ENCODE measurements around the gene ATP12A. TPM values are rescaled to one million over a fixed set of nuclear protein-coding genes. Genes with fewer than 3 reads are reported as not detected.
"Not testable (repeated sequence)": the region's sequence is repeated elsewhere in the genome, so short reads cannot be mapped to it uniquely, and the experiment has no call there.

ATP12A gene
- polyA plus RNA-seq, 2 of the 4 experiments (the other 2 are of a cell fraction): not detected

DNA sequence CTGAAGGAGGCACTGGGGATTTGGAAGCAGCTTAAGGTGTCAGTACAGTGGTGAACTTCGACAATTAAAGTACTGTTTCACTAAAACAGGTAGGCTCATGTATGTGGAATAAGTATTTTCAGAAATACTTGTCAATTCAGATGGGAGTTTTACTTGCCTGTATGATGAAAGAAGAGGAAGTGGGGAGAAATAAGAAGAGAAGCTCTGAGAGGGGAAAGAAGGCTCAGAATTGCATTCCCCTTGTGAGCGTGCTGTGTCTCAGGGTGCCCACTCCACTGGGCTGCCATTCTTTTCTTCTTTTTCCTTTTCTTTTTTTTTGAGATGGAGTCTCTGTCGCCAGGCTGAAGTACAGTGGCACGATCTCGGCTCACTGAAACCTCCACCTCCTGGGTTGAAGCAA is 45.2 kb downstream of the ATP12A start:
- H3K9me3 ChIP-seq: no peaks in the 10 kb centered on the region
- H3K4me1 ChIP-seq: no peaks in the 10 kb centered on the region
- H3K4me3 ChIP-seq: no peak overlapping the region
- POLR2A ChIA-PET: no interaction called here
- FAIRE-seq (no peak), DNase-seq (ENCODE audit: low read depth in 1 of 2, low spot score in 1 of 2) (no peak), ATAC-seq (no peak)
- CTCF ChIA-PET: interaction anchor here (0.7 to 1.4 kb wide), 3 partner anchors 11 to 159 kb away, joined by 3 read pairs; no protein-coding TSS in a partner anchor
- no peak overlapping the region for H3K27ac ChIP-seq
- WGBS (ENCODE audit: missing lambda C conversion rate): 17% methylated on average over 5 of the region's 5 CpGs
- TF ChIP-seq HOXA7 (CRISPR knock-in tag; IDR thresholded peaks at IDR 0.05): no peak
- no peak for TF ChIP-seq FOXS1 (CRISPR knock-in tag; IDR thresholded peaks at IDR 0.05)
- TF ChIP-seq KDM1A (IDR thresholded peaks at IDR 0.05; ENCODE audit: low read depth): no peak
- no peak for TF ChIP-seq NR3C1 (IDR thresholded peaks at IDR 0.05)
- TF ChIP-seq NFE2L2 (conservative IDR thresholded peaks at IDR 0.05; ENCODE audit: low read length): no peak
- TF ChIP-seq, protein P1, sequence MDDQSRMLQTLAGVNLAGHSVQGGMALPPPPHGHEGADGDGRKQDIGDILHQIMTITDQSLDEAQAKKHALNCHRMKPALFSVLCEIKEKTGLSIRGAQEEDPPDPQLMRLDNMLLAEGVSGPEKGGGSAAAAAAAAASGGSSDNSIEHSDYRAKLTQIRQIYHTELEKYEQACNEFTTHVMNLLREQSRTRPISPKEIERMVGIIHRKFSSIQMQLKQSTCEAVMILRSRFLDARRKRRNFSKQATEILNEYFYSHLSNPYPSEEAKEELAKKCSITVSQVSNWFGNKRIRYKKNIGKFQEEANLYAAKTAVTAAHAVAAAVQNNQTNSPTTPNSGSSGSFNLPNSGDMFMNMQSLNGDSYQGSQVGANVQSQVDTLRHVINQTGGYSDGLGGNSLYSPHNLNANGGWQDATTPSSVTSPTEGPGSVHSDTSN (IDR thresholded peaks at IDR 0.05): no peak
- no peak for TF ChIP-seq ZSCAN20 (CRISPR knock-in tag; IDR thresholded peaks at IDR 0.05)
- TF ChIP-seq BHLHE40 (IDR thresholded peaks at IDR 0.05; ENCODE audit: low read depth, low read length): no peak
- no peak for TF ChIP-seq PHF8 (IDR thresholded peaks at IDR 0.05; ENCODE audit: borderline replicate concordance, low read depth)
- TF ChIP-seq ZNF302 (CRISPR knock-in tag; IDR thresholded peaks at IDR 0.05): no peak
- TF ChIP-seq, protein P2, sequence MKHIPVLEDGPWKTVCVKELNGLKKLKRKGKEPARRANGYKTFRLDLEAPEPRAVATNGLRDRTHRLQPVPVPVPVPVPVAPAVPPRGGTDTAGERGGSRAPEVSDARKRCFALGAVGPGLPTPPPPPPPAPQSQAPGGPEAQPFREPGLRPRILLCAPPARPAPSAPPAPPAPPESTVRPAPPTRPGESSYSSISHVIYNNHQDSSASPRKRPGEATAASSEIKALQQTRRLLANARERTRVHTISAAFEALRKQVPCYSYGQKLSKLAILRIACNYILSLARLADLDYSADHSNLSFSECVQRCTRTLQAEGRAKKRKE (CRISPR knock-in tag; IDR thresholded peaks at IDR 0.05; ENCODE audit: low read depth): no peak
- no peak for TF ChIP-seq CHD2 (IDR thresholded peaks at IDR 0.05; ENCODE audit: low read length, partially characterized antibody)
- TF ChIP-seq KDM5A (IDR thresholded peaks at IDR 0.05): no peak
- H3K4me2 ChIP-seq: no peak overlapping the region

GRCh38 chr13:24727731-24728601 is 47.8 kb downstream of the ATP12A start:
- no peak for TF ChIP-seq USF2 (IDR thresholded peaks at IDR 0.05)
- TF ChIP-seq, protein P3, sequence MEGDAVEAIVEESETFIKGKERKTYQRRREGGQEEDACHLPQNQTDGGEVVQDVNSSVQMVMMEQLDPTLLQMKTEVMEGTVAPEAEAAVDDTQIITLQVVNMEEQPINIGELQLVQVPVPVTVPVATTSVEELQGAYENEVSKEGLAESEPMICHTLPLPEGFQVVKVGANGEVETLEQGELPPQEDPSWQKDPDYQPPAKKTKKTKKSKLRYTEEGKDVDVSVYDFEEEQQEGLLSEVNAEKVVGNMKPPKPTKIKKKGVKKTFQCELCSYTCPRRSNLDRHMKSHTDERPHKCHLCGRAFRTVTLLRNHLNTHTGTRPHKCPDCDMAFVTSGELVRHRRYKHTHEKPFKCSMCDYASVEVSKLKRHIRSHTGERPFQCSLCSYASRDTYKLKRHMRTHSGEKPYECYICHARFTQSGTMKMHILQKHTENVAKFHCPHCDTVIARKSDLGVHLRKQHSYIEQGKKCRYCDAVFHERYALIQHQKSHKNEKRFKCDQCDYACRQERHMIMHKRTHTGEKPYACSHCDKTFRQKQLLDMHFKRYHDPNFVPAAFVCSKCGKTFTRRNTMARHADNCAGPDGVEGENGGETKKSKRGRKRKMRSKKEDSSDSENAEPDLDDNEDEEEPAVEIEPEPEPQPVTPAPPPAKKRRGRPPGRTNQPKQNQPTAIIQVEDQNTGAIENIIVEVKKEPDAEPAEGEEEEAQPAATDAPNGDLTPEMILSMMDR (IDR thresholded peaks at IDR 0.05): peak; percentile 71
- TF ChIP-seq SMC3 (IDR thresholded peaks at IDR 0.05): peak; percentile 62
- TF ChIP-seq ESRRA (IDR thresholded peaks at IDR 0.05; ENCODE audit: borderline replicate concordance, low read length): no peak
- TF ChIP-seq RAD21 (conservative IDR thresholded peaks at IDR 0.05 in 1 of 2, IDR thresholded peaks at IDR 0.05 in 1 of 2): peak; percentile 70
- Histone ChIP-seq H3K4me2 (peak overlapping the region; percentile 64), H3K4me1 (no peaks in the 10 kb centered on the region), H3K9me3 (no peaks in the 10 kb centered on the region), H3K27ac (no peak overlapping the region), H3K4me3 (no peak overlapping the region)
- POLR2A ChIA-PET: no interaction called here
- peak; percentile 76 to 84 for DNase-seq (ENCODE audit: low read depth in 1 of 2, low spot score in 1 of 2)
- ATAC-seq: peak; percentile 99 to 100
- 40% methylated on average over 24 of the region's 24 CpGs for WGBS (ENCODE audit: missing lambda C conversion rate)
- no peak for FAIRE-seq
- CTCF ChIA-PET: interaction anchor here (0.6 to 2.5 kb wide), 22 partner anchors 8 to 720 kb away, joined by 3 to 16 read pairs (median 4); no protein-coding TSS in a partner anchor

- DNase-seq (ENCODE audit: low read depth in 1 of 2, low spot score in 1 of 2); FAIRE-seq; H3K4me2 ChIP-seq; H3K9me3 ChIP-seq; H3K27ac ChIP-seq; CTCF ChIA-PET; ATAC-seq; POLR2A ChIA-PET; H3K4me1 ChIP-seq; H3K4me3 ChIP-seq: not testable (repeated sequence)
- 92% methylated on average over 4 of the region's 4 CpGs for WGBS (ENCODE audit: missing lambda C conversion rate)
Observed at GRCh38 chr13:24730873-24731567, 50.8 kb downstream of the ATP12A start.
